ENCODE results near the gene TMEM150A. TPM values are rescaled to one million over a fixed set of nuclear protein-coding genes. Genes with fewer than 3 reads are reported as not detected.

TMEM150A gene
- total RNA-seq, 1 donor from 2014 or later: 6.2 TPM

DNA sequence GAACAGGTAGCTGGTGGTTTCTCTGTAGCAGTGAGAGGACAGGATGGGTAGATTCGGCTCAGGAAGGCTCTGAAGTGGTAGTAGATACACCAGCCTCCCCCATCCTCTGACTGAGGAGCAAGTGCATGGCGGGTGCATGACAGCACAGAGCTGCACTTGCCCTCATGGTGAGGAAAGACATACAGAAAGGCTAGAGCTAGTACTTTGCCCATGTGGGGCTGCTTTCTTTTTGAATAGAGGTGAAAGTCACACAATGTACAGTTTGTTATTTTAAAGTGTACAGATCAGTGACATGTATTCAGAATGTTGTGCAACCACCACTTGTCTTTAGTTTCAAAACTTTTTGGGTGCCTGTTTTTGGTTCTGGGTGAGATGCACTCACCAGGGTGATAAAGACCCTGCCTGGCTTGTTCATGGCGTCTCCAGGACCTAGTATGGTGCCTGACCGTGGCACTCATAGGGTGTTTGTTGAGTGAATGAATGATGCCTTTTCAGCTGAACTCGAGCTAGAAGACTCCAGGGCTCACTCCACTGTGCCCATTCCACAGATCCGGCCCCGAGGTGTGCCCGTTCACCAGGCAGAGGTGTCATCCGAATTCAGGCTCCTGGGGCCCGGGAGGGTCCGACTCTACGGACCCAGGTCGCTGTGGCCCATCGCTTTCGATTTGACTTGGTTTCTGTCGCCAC lies 18.7 kb downstream of the TMEM150A start:
- peak overlapping the region; percentile 91 for H3K27ac Mint-ChIP-seq
- H3K9me3 Mint-ChIP-seq: no peaks in the 10 kb centered on the region
- H3K36me3 Mint-ChIP-seq (ENCODE audit: low read depth): peaks cover 24% of the 10 kb centered on the region
- H3K4me1 Mint-ChIP-seq: peaks cover 56% of the 10 kb centered on the region
- no peaks in the 10 kb centered on the region for H3K27me3 Mint-ChIP-seq
- intact Hi-C loops (cut with micrococcal nuclease): no loop called here
- H3K4me3 Mint-ChIP-seq: peak overlapping the region; percentile 93
- peak; percentile 84 for DNase-seq

GRCh38 chr2:85582492-85582891 lies 20.0 kb downstream of the TMEM150A start:
- no peaks in the 10 kb centered on the region for H3K27me3 Mint-ChIP-seq
- peak overlapping the region; percentile 27 for H3K27ac Mint-ChIP-seq
- peaks cover 25% of the 10 kb centered on the region for H3K36me3 Mint-ChIP-seq (ENCODE audit: low read depth)
- no peaks in the 10 kb centered on the region for H3K9me3 Mint-ChIP-seq
- DNase-seq: no peak
- H3K4me1 Mint-ChIP-seq: peaks cover 56% of the 10 kb centered on the region
- intact Hi-C loops (cut with micrococcal nuclease): no loop called here
- H3K4me3 Mint-ChIP-seq: no peak overlapping the region

GRCh38 chr2:85580206-85580605 lies 22.3 kb downstream of the TMEM150A start:
- H3K4me3 Mint-ChIP-seq: peak overlapping the region; percentile 40
- peaks cover 44% of the 10 kb centered on the region for H3K4me1 Mint-ChIP-seq

GRCh38 chr2:85579266-85579935 lies 23.1 kb downstream of the TMEM150A start:
- intact Hi-C loops (cut with micrococcal nuclease): loop anchor here (2.0 kb wide), 1 partner anchor 15 kb away; the partner anchor contains the start of gene RNF181
- no peaks in the 10 kb centered on the region for H3K27me3 Mint-ChIP-seq
- peaks cover 37% of the 10 kb centered on the region for H3K4me1 Mint-ChIP-seq
- DNase-seq: no peak
- no peaks in the 10 kb centered on the region for H3K9me3 Mint-ChIP-seq
- peak overlapping the region; percentile 81 for H3K27ac Mint-ChIP-seq
- H3K36me3 Mint-ChIP-seq (ENCODE audit: low read depth): peaks cover 25% of the 10 kb centered on the region
- peak overlapping the region; percentile 95 for H3K4me3 Mint-ChIP-seq

More at GRCh38 chr2:85580206-85580605, 22.3 kb downstream of the TMEM150A start:
- no peak for DNase-seq
- no peaks in the 10 kb centered on the region for H3K9me3 Mint-ChIP-seq
- intact Hi-C loops (cut with micrococcal nuclease): no loop called here
- peaks cover 25% of the 10 kb centered on the region for H3K36me3 Mint-ChIP-seq (ENCODE audit: low read depth)
- H3K27me3 Mint-ChIP-seq: no peaks in the 10 kb centered on the region
- no peak overlapping the region for H3K27ac Mint-ChIP-seq

- Mint-ChIP-seq H3K27me3 (no peaks in the 10 kb centered on the region), H3K36me3 (ENCODE audit: low read depth) (peaks cover 24% of the 10 kb centered on the region), H3K4me3 (peak overlapping the region; percentile 95), H3K4me1 (peaks cover 33% of the 10 kb centered on the region), H3K27ac (peak overlapping the region; percentile 81), H3K9me3 (no peaks in the 10 kb centered on the region)
- intact Hi-C loops (cut with micrococcal nuclease): loop anchor here (1.0 to 2.0 kb wide), 2 partner anchors 16 to 17 kb away; partner anchors contain the start of genes GGCX and RNF181
- DNase-seq: peak; percentile 71
These were observed 24.0 kb downstream of the TMEM150A start for GRCh38 chr2:85578243-85579180.

- intact Hi-C loops (cut with micrococcal nuclease): loop anchor here (1.0 to 2.0 kb wide), 3 partner anchors 8 to 17 kb away; partner anchors contain the start of genes GGCX and RNF181
- peaks cover 19% of the 10 kb centered on the region for H3K36me3 Mint-ChIP-seq (ENCODE audit: low read depth)
- DNase-seq: peak; percentile 88
- peak within 1 kb of the TSS; percentile 95 for H3K4me3 Mint-ChIP-seq
- H3K4me1 Mint-ChIP-seq: peaks cover 30% of the 10 kb centered on the region
- H3K9me3 Mint-ChIP-seq: no peaks in the 10 kb centered on the region
- H3K27ac Mint-ChIP-seq: peak within 1 kb of the TSS; percentile 81
- H3K27me3 Mint-ChIP-seq: peaks cover 2% of the 10 kb centered on the region
These were observed 24.9 kb downstream of the TMEM150A start, which contains the start of gene VAMP8 for GRCh38 chr2:85577386-85578242. Gene VAMP8, plus strand, starts transcription at chr2:85577586. Its CDS starts 61 bp downstream, at chr2:85577647.

- intact Hi-C loops (cut with micrococcal nuclease): loop anchor here (1.0 kb wide), 1 partner anchor 8 kb away; no protein-coding TSS in a partner anchor
- Mint-ChIP-seq H3K27ac (peak overlapping the region; percentile 81), H3K4me1 (peaks cover 27% of the 10 kb centered on the region)
These were observed 25.5 kb downstream of the TMEM150A start for GRCh38 chr2:85577063-85577385.

GRCh38 chr2:85575739-85576138 lies 26.8 kb downstream of the TMEM150A start:
- intact Hi-C loops (cut with micrococcal nuclease): no loop called here
- no peak for DNase-seq
- H3K36me3 Mint-ChIP-seq (ENCODE audit: low read depth): peaks cover 8% of the 10 kb centered on the region

More at GRCh38 chr2:85577063-85577385, 25.5 kb downstream of the TMEM150A start:
- H3K4me3 Mint-ChIP-seq: peak overlapping the region; percentile 95
- peaks cover 15% of the 10 kb centered on the region for H3K36me3 Mint-ChIP-seq (ENCODE audit: low read depth)
- no peaks in the 10 kb centered on the region for H3K9me3 Mint-ChIP-seq
- peaks cover 5% of the 10 kb centered on the region for H3K27me3 Mint-ChIP-seq
- no peak for DNase-seq

GRCh38 chr2:85566265-85566664 lies 36.2 kb downstream of the TMEM150A start:
- DNase-seq: no peak
- no peak overlapping the region for H3K4me3 Mint-ChIP-seq
- no peaks in the 10 kb centered on the region for H3K9me3 Mint-ChIP-seq
- H3K27me3 Mint-ChIP-seq: peaks cover 11% of the 10 kb centered on the region
- H3K36me3 Mint-ChIP-seq (ENCODE audit: low read depth): no peaks in the 10 kb centered on the region
- no peak overlapping the region for H3K27ac Mint-ChIP-seq
- intact Hi-C loops (cut with micrococcal nuclease): no loop called here
- H3K4me1 Mint-ChIP-seq: peaks cover 9% of the 10 kb centered on the region

More at GRCh38 chr2:85575739-85576138, 26.8 kb downstream of the TMEM150A start:
- peaks cover 25% of the 10 kb centered on the region for H3K4me1 Mint-ChIP-seq
- no peak overlapping the region for H3K27ac Mint-ChIP-seq
- H3K27me3 Mint-ChIP-seq: peaks cover 8% of the 10 kb centered on the region
- H3K4me3 Mint-ChIP-seq: no peak overlapping the region
- H3K9me3 Mint-ChIP-seq: no peaks in the 10 kb centered on the region

DNA sequence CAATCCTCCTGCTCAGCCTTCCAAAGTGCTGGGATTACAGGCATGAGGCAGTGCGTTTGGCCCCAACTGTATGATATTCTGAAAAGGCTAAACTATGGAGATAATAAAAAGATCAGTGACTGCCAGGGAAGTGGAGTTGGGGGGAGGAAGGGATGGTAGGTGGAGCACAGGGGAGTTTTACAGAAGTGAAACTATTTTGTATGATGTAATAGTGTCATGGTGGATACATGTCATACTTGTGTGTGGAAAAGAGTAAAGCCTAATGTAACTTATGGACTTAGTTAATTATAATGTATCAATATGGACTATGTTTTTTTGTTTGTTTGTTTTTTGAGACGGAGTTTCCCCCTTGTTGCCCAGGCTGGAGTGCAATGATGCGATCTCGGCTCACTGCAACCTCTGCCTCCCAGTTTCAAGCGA lies 38.3 kb downstream of the TMEM150A start:
- Mint-ChIP-seq H3K36me3 (ENCODE audit: low read depth) (no peaks in the 10 kb centered on the region), H3K4me3 (no peak overlapping the region), H3K4me1 (peaks cover 23% of the 10 kb centered on the region), H3K27me3 (no peaks in the 10 kb centered on the region), H3K27ac (no peak overlapping the region), H3K9me3 (no peaks in the 10 kb centered on the region)
- no peak for DNase-seq
- intact Hi-C loops (cut with micrococcal nuclease): no loop called here

DNA sequence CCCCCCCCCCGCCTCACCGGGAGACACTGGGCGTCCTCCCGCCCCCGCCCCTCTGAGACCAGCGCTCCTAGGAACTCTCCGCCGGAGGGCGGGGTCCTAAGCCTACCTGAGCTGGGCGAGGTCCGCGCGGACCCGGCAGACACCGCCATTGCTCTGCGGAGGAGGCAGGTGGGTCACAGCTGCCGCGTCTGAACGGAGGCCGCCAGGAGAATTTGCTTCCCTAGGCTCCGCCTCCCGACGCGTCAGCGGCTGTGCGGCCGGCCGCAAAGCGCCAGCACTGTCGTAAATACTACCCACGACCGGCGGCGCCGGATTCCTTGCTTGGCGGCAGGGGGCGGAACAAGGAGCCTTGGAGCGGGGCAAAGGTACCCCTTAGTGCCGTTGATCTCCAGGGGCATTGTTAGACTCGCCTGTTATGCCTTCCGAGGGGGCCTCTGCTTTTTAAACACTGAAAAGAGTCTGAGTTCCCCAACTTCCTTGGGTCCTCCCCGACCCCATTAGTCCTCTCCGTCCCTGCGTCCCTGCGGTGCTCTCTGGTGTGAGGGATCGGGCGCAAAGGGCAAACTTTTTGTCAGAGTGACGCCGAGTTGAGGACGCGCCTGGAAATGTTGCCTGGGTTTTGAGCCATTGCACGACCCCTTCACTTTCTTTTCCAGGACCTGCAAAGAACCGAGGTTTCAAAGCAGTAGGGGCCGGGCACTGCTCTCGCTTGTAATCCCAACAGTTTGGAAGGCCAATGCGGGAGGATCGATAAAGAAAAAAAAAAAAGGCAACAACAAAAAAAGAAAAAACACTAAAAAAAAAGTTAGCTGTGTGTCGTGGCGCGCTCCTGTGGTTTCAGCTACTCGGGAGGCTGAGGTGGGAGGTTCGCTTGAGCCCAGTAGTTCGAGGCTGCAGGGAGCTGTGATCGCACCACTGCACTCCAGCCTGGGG lies 41.0 kb downstream of the TMEM150A start, which contains the start of gene GGCX:
Gene GGCX (minus strand): TSS at position 214 of the 933 bp plus-strand sequence. CDS start 65 bp downstream, at position 149.
- Mint-ChIP-seq H3K36me3 (ENCODE audit: low read depth) (peaks cover 8% of the 10 kb centered on the region), H3K9me3 (no peaks in the 10 kb centered on the region), H3K4me3 (peak within 1 kb of the TSS; percentile 97), H3K27ac (peak within 1 kb of the TSS; percentile 96), H3K4me1 (peaks cover 30% of the 10 kb centered on the region), H3K27me3 (no peaks in the 10 kb centered on the region)
- DNase-seq: peak; percentile 97
- intact Hi-C loops (cut with micrococcal nuclease): loop anchor here (1.0 to 2.0 kb wide), 6 partner anchors 17 to 207 kb away; partner anchors contain the start of genes ELMOD3, MAT2A, RETSAT and RNF181
